GM21367 (cell line): ENCODE results near the gene RNF138.
"Not testable (repeated sequence)": the region's sequence is repeated elsewhere in the genome, so short reads cannot be mapped to it uniquely, and the experiment has no call there.

Experiments used
- ATAC-seq: cut with Tn5 transposase; IDR thresholded peaks from one replicate; pipeline ENCODE4 v1.9.1; 2021; ENCODE audit not compliant: unreplicated experiment

RNF138 gene

GRCh38 chr18:32167980-32168730, 76.5 kb downstream of the RNF138 start:
- no peak for ATAC-seq

- no peak for ATAC-seq
Measured at GRCh38 chr18:32173654-32174053, 82.0 kb downstream of the RNF138 start.

- no peak for ATAC-seq
Measured at GRCh38 chr18:32174719-32175118, 83.0 kb downstream of the RNF138 start.

GRCh38 chr18:32175265-32175664, 83.6 kb downstream of the RNF138 start:
- ATAC-seq: no peak

- not testable (repeated sequence) for ATAC-seq
Measured at GRCh38 chr18:32176745-32177144, 85.1 kb downstream of the RNF138 start.

- ATAC-seq: no peak
Measured at GRCh38 chr18:32177530-32177929, 85.9 kb downstream of the RNF138 start.
